ENCODE results near the gene CKM. TPM values are rescaled to one million over a fixed set of nuclear protein-coding genes. Genes with fewer than 3 reads are reported as not detected.

Gene CKM
- total RNA-seq, 1 donor from 2014 or later: not detected

GRCh38 chr19:45321848-45322247 lies 827 bp downstream of the CKM start:
- H3K4me3 Mint-ChIP-seq (ENCODE audit: unreplicated experiment): no peak overlapping the region
- no peak overlapping the region for H3K4me3 ChIP-seq (ENCODE audit: insufficient read depth, low read depth, low read length)
- TF ChIP-seq EZH2 (IDR thresholded peaks at IDR 0.05; ENCODE audit: insufficient read depth, low read length) (no peak), CTCF (IDR thresholded peaks at IDR 0.05; ENCODE audit: insufficient read depth, low read depth, low read length) (no peak)
- H4K20me1 ChIP-seq (ENCODE audit: insufficient read depth, low read length): no peaks in the 10 kb centered on the region
- no peak overlapping the region for H2AFZ ChIP-seq (ENCODE audit: low read depth, low read length)
- H3K4me1 Mint-ChIP-seq (ENCODE audit: low read depth, unreplicated experiment): peaks cover 2% of the 10 kb centered on the region
- no peak overlapping the region for H3K27ac ChIP-seq (ENCODE audit: low read depth, low read length)
- H3K9me3 Mint-ChIP-seq (ENCODE audit: unreplicated experiment): no peaks in the 10 kb centered on the region
- FAIRE-seq (no peak), DNase-seq (ENCODE audit: low read depth) (no peak)
- peaks cover 7% of the 10 kb centered on the region for H3K4me1 ChIP-seq (ENCODE audit: insufficient read depth, low read length)
- H3K9me3 ChIP-seq (ENCODE audit: insufficient read depth, low read depth, low read length): no peaks in the 10 kb centered on the region
- peaks cover 24% of the 10 kb centered on the region for H3K27me3 Mint-ChIP-seq (ENCODE audit: low read depth, unreplicated experiment)
- H3K9ac ChIP-seq (ENCODE audit: low read length): no peak overlapping the region
- no peaks in the 10 kb centered on the region for H3K79me2 ChIP-seq (ENCODE audit: insufficient read depth, low read length)
- no peak overlapping the region for H3K27ac Mint-ChIP-seq (ENCODE audit: unreplicated experiment)
- H3K36me3 ChIP-seq (ENCODE audit: insufficient read depth, low read length): no peaks in the 10 kb centered on the region
- no peak overlapping the region for H3K4me2 ChIP-seq (ENCODE audit: low read length)
- H3K36me3 Mint-ChIP-seq (ENCODE audit: low read depth, unreplicated experiment): no peaks in the 10 kb centered on the region
- H3K27me3 ChIP-seq (ENCODE audit: insufficient read depth, low read length): peaks cover 7% of the 10 kb centered on the region

- Mint-ChIP-seq H3K4me3 (ENCODE audit: unreplicated experiment) (no peak overlapping the region), H3K27ac (ENCODE audit: unreplicated experiment) (no peak overlapping the region), H3K4me1 (ENCODE audit: low read depth, unreplicated experiment) (peaks cover under 1% of the 10 kb centered on the region), H3K9me3 (ENCODE audit: unreplicated experiment) (no peaks in the 10 kb centered on the region), H3K27me3 (ENCODE audit: low read depth, unreplicated experiment) (peaks cover 29% of the 10 kb centered on the region), H3K36me3 (ENCODE audit: low read depth, unreplicated experiment) (no peaks in the 10 kb centered on the region)
- no peaks in the 10 kb centered on the region for H4K20me1 ChIP-seq (ENCODE audit: insufficient read depth, low read length)
- H2AFZ ChIP-seq (ENCODE audit: low read depth, low read length): no peak overlapping the region
- no peak for FAIRE-seq
- no peak for DNase-seq (ENCODE audit: low read depth)
- H3K4me1 ChIP-seq (ENCODE audit: insufficient read depth, low read length): peaks cover 4% of the 10 kb centered on the region
- H3K9me3 ChIP-seq (ENCODE audit: insufficient read depth, low read depth, low read length): no peaks in the 10 kb centered on the region
- H3K27ac ChIP-seq (ENCODE audit: low read depth, low read length): no peak overlapping the region
- H3K36me3 ChIP-seq (ENCODE audit: insufficient read depth, low read length): no peaks in the 10 kb centered on the region
- TF ChIP-seq CTCF (IDR thresholded peaks at IDR 0.05; ENCODE audit: insufficient read depth, low read depth, low read length) (no peak), EZH2 (IDR thresholded peaks at IDR 0.05; ENCODE audit: insufficient read depth, low read length) (no peak)
- H3K27me3 ChIP-seq (ENCODE audit: insufficient read depth, low read length): peaks cover 10% of the 10 kb centered on the region
- no peak overlapping the region for H3K4me2 ChIP-seq (ENCODE audit: low read length)
- H3K4me3 ChIP-seq (ENCODE audit: insufficient read depth, low read depth, low read length): no peak overlapping the region
- no peaks in the 10 kb centered on the region for H3K79me2 ChIP-seq (ENCODE audit: insufficient read depth, low read length)
- H3K9ac ChIP-seq (ENCODE audit: low read length): no peak overlapping the region
Measured at GRCh38 chr19:45320997-45321775, 1.5 kb downstream of the CKM start.

GRCh38 chr19:45315304-45315703 lies 7.4 kb downstream of the CKM start:
- Mint-ChIP-seq H3K4me1 (ENCODE audit: low read depth, unreplicated experiment) (no peaks in the 10 kb centered on the region), H3K4me3 (ENCODE audit: unreplicated experiment) (no peak overlapping the region), H3K27me3 (ENCODE audit: low read depth, unreplicated experiment) (peaks cover 39% of the 10 kb centered on the region), H3K9me3 (ENCODE audit: unreplicated experiment) (no peaks in the 10 kb centered on the region), H3K27ac (ENCODE audit: unreplicated experiment) (no peak overlapping the region), H3K36me3 (ENCODE audit: low read depth, unreplicated experiment) (no peaks in the 10 kb centered on the region)
- H3K4me1 ChIP-seq (ENCODE audit: insufficient read depth, low read length): no peaks in the 10 kb centered on the region
- H3K4me3 ChIP-seq (ENCODE audit: insufficient read depth, low read depth, low read length): no peak overlapping the region
- no peak overlapping the region for H3K27ac ChIP-seq (ENCODE audit: low read depth, low read length)
- H3K36me3 ChIP-seq (ENCODE audit: insufficient read depth, low read length): no peaks in the 10 kb centered on the region
- no peaks in the 10 kb centered on the region for H3K79me2 ChIP-seq (ENCODE audit: insufficient read depth, low read length)
- H4K20me1 ChIP-seq (ENCODE audit: insufficient read depth, low read length): no peaks in the 10 kb centered on the region
- TF ChIP-seq EZH2 (IDR thresholded peaks at IDR 0.05; ENCODE audit: insufficient read depth, low read length) (no peak), CTCF (IDR thresholded peaks at IDR 0.05; ENCODE audit: insufficient read depth, low read depth, low read length) (no peak)
- FAIRE-seq: no peak
- H3K9ac ChIP-seq (ENCODE audit: low read length): no peak overlapping the region
- H3K9me3 ChIP-seq (ENCODE audit: insufficient read depth, low read depth, low read length): no peaks in the 10 kb centered on the region
- H3K4me2 ChIP-seq (ENCODE audit: low read length): no peak overlapping the region
- DNase-seq (ENCODE audit: low read depth): no peak
- H2AFZ ChIP-seq (ENCODE audit: low read depth, low read length): no peak overlapping the region
- H3K27me3 ChIP-seq (ENCODE audit: insufficient read depth, low read length): peaks cover 6% of the 10 kb centered on the region

All from astrocyte (in vitro differentiated cells and primary cell).